Osteoblast (primary cell): ENCODE data around the gene RAB33A. TPM values are rescaled to one million over a fixed set of nuclear protein-coding genes. Genes with fewer than 3 reads are reported as not detected.

Experiments used
- DNase-seq: peaks from one replicate; pipeline ENCODE4 v3.0.0; 2011; ENCODE audit warnings: low spot score, mixed read lengths; ENCODE audit not compliant: insufficient read length; ENCODE audit errors: missing footprints
- H2AFZ ChIP-seq: 2 replicates; pipeline ENCODE4 v1.6.0; 2011; ENCODE audit warnings: mild to moderate bottlenecking, low read length
- H3K27ac ChIP-seq: 2 replicates; pipeline ENCODE4 v1.5.1; 2011; ENCODE audit warnings: mild to moderate bottlenecking, low read depth, low read length, moderate library complexity
- H3K27me3 ChIP-seq: 2 replicates; pipeline ENCODE4 v1.6.0; 2012; ENCODE audit warnings: mild to moderate bottlenecking, control low read depth, inconsistent platforms, low read length, moderate library complexity; ENCODE audit not compliant: insufficient read depth
- H3K36me3 ChIP-seq: 2 replicates; pipeline ENCODE4 v1.5.1; 2011; ENCODE audit warnings: mild to moderate bottlenecking, low read length, control low read depth, moderate library complexity; ENCODE audit not compliant: insufficient read depth
- H3K4me1 ChIP-seq: 2 replicates; pipeline ENCODE4 v1.5.1; 2011; ENCODE audit warnings: mild to moderate bottlenecking, low read length, control low read depth, moderate library complexity; ENCODE audit not compliant: insufficient read depth
- H3K4me2 ChIP-seq: 2 replicates; pipeline ENCODE4 v1.6.0; 2011; ENCODE audit warnings: mild to moderate bottlenecking, low read length; ENCODE audit not compliant: insufficient read depth
- H3K4me3 ChIP-seq: fragments of 200-600 bp; sonication (generic); 3 replicates; pipeline ENCODE4 v1.5.1; 2012; ENCODE audit warnings: mild to moderate bottlenecking, low read length, inconsistent platforms; ENCODE audit not compliant: insufficient read depth
- H3K79me2 ChIP-seq: 2 replicates; pipeline ENCODE4 v1.6.0; 2012; ENCODE audit warnings: mild to moderate bottlenecking, low read length, control low read depth, inconsistent platforms; ENCODE audit not compliant: insufficient read depth
- H3K9me3 ChIP-seq: 2 replicates; pipeline ENCODE4 v1.5.1; 2011; ENCODE audit warnings: low read depth, low read length, control low read depth
- H4K20me1 ChIP-seq: 2 replicates; pipeline ENCODE4 v1.6.0; 2012; ENCODE audit warnings: mild to moderate bottlenecking, low read length, control low read depth; ENCODE audit not compliant: insufficient read depth
- total RNA-seq: library from RNA; depleted of rRNA; stranded (reverse); fragments of >200 nt; gene quantifications from 2 replicates; pipeline ENCODE4 v1.2.3, GENCODE V29; 2012
- TF ChIP-seq, protein P1 (sequence below): IDR thresholded peaks from 2 replicates; pipeline ENCODE4 v1.5.1; 2011; ENCODE audit warnings: mild to moderate bottlenecking, low read depth, low read length, moderate library complexity; ENCODE audit errors: extremely low read depth

The RAB33A gene
- total RNA-seq, 1 donor = 6.2 TPM

DNA sequence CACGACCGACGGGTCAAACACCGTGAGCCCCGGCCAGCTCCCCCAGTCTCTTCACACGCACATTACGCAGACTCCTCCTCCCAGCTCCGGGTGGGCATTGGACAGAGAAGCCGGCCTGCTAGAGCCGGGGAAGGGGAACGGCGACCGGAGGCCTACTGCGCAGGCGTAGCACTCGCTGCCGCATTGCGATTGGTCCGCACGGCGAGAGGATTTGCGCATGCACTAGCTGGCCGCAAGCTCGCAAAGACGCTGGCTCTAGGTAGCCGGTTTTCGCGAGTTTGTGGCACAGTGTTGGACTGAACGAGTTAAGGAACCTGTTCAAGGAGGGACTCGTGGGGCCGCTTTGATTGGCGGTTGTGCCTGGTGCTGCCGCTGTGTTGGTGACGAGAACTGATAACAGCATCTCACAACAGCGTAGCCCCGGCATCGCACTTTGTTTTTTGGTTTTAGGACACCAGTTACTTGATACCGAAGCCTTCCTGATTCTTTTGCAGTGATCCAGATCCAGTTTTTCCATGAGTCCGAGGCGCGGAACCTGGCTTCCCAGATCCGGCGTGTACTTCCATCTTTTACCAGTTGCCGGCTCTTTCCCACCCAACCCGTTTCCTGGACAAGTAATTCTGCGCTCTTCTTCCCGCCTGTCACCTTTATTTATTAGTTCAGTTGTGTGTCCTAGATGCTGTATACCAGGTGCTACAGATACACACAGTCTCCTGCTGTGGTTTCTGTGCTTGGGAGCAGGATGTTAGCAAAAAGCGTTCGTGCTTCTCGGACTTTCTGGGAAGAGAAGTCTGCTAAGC is 5.9 kb upstream of the RAB33A start, which contains the start of gene AIFM1:
AIFM1 (minus strand) TSS at position 139 of the 800 bp plus-strand sequence. CDS start 185 bp downstream, outside the sequence.
- Histone ChIP-seq H3K9me3 (no peaks in the 10 kb centered on the region), H3K36me3 (no peaks in the 10 kb centered on the region), H3K4me3 (peak within 1 kb of the TSS; percentile 74), H3K27ac (peak within 1 kb of the TSS; percentile 78), H3K79me2 (peaks cover 22% of the 10 kb centered on the region), H3K27me3 (no peaks in the 10 kb centered on the region), H3K4me2 (peak within 1 kb of the TSS; percentile 84), H3K4me1 (peaks cover 14% of the 10 kb centered on the region), H2AFZ (peak within 1 kb of the TSS; percentile 88), H4K20me1 (no peaks in the 10 kb centered on the region)
- TF ChIP-seq, protein P1, sequence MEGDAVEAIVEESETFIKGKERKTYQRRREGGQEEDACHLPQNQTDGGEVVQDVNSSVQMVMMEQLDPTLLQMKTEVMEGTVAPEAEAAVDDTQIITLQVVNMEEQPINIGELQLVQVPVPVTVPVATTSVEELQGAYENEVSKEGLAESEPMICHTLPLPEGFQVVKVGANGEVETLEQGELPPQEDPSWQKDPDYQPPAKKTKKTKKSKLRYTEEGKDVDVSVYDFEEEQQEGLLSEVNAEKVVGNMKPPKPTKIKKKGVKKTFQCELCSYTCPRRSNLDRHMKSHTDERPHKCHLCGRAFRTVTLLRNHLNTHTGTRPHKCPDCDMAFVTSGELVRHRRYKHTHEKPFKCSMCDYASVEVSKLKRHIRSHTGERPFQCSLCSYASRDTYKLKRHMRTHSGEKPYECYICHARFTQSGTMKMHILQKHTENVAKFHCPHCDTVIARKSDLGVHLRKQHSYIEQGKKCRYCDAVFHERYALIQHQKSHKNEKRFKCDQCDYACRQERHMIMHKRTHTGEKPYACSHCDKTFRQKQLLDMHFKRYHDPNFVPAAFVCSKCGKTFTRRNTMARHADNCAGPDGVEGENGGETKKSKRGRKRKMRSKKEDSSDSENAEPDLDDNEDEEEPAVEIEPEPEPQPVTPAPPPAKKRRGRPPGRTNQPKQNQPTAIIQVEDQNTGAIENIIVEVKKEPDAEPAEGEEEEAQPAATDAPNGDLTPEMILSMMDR = no peak
- DNase-seq = peak; percentile 93

DNA sequence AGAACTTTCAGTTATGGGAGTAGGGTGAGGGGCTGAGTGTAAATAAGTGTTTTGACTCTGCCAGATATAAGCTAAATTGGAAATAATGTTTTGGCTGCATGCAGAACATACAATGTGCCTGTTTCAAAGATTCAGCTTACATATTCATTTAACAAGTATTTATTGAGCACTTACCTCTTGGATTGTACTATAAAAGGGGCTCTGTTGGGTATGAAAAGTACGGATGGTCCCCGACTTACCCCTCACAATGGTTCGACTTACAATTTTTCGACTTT is 5.3 kb upstream of the RAB33A start:
- no peaks in the 10 kb centered on the region for H3K27me3 ChIP-seq

DNA sequence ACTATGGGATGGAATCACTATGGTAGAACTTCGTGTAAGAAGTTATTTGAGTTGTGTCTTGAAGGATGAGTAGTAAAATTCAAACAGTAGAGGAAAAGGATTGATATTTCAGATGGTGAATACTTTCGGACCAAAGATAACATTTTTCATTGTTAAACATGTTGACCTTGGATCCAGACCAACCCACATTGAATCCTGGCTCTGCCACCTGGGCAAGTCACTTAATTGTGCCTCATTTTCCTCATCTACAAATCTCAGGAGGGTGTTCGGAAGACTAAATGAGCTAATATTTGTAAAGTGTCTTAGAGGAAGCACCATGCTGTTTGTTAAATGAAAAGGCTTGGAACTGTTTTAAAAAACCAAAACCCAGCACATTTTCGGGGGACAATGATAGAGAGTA is 4.7 kb upstream of the RAB33A start:
- Histone ChIP-seq H4K20me1 (no peaks in the 10 kb centered on the region), H3K9me3 (no peaks in the 10 kb centered on the region), H3K4me3 (peak overlapping the region; percentile 74), H3K79me2 (peaks cover 21% of the 10 kb centered on the region), H2AFZ (no peak overlapping the region), H3K27me3 (no peaks in the 10 kb centered on the region), H3K27ac (no peak overlapping the region), H3K4me2 (peak overlapping the region; percentile 84), H3K4me1 (peaks cover 17% of the 10 kb centered on the region), H3K36me3 (no peaks in the 10 kb centered on the region)
- TF ChIP-seq, protein P1 = no peak
- no peak for DNase-seq

More for the DNA sequence above, 5.3 kb upstream of the RAB33A start:
- H3K27ac ChIP-seq = peak overlapping the region; percentile 78
- H2AFZ ChIP-seq = peak overlapping the region; percentile 88
- H3K4me1 ChIP-seq = peaks cover 14% of the 10 kb centered on the region
- peak overlapping the region; percentile 84 for H3K4me2 ChIP-seq
- peaks cover 21% of the 10 kb centered on the region for H3K79me2 ChIP-seq
- no peaks in the 10 kb centered on the region for H3K9me3 ChIP-seq
- H4K20me1 ChIP-seq = no peaks in the 10 kb centered on the region
- peak overlapping the region; percentile 74 for H3K4me3 ChIP-seq
- no peaks in the 10 kb centered on the region for H3K36me3 ChIP-seq
- TF ChIP-seq, protein P1 = no peak
- no peak for DNase-seq

DNA sequence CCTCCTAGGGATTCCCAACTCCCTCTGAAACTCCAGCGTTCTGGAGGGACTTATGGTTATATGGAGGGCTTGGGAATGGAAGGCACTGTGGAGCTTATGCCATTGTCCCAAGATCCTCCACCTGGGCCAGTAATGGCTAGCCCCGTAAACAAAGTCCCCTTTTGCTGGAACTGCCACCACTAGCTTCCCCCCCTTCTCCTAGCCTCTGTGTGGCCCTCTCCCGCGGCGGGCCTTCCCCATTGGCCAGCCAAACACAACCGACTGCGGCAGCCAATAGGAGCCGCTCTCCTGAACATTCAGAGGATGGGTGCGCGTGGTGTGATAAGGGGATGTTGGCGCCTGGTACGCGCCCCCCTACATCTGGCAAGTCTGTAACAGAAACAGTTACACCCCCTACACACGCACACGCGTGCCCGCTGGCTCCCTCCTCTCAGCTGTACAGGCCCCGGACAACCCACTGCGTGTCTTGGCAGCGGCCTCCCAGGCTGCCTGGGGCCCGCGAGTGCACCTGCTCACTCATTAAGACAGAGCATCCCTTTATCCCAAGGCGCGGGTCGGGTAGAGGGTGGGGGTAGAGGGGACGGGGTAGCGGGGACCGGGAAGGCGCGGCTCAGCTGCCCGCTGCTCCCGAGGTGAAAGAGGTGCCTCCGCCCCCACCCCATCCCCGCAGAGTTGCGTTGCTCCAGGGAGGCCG is 863 bp upstream of the RAB33A start:
- Histone ChIP-seq H4K20me1 (no peaks in the 10 kb centered on the region), H3K4me2 (peak overlapping the region; percentile 80), H3K9me3 (no peaks in the 10 kb centered on the region), H2AFZ (peak overlapping the region; percentile 42), H3K36me3 (no peaks in the 10 kb centered on the region), H3K4me1 (peaks cover 30% of the 10 kb centered on the region), H3K79me2 (no peaks in the 10 kb centered on the region), H3K27ac (no peak overlapping the region), H3K4me3 (peak overlapping the region; percentile 69), H3K27me3 (no peaks in the 10 kb centered on the region)
- peak; percentile 77 for DNase-seq
- TF ChIP-seq, protein P1 = no peak
